Lower leg skin (tissue), 4 donors: ENCODE data around the gene FAM83E. TPM values are rescaled to one million over a fixed set of nuclear protein-coding genes. Genes with fewer than 3 reads are reported as not detected.

Source experiments
- DNase-seq, 2 donors: peaks; one replicate each; pipeline ENCODE4 v3.0.0-alpha.2; 2019; ENCODE audit warnings: low spot score in 2 of 2
- H3K4me3 ChIP-seq: fragments of 200-600 bp; sonication (generic); 2 replicates; pipeline ENCODE4 v1.5.1; 2017; ENCODE audit warnings: mild to moderate bottlenecking, low read depth; ENCODE audit not compliant: poor library complexity, severe bottlenecking
- POLR2A ChIP-seq, 2 donors: fragments of 450-650 bp; IDR thresholded peaks; one replicate each; pipeline ENCODE4 v1.6.1; 2016 to 2017; ENCODE audit warnings: antibody characterized with exemption in 2 of 2, mild to moderate bottlenecking in 1 of 2, moderate library complexity in 1 of 2
- WGBS, 2 donors: methylation state at CpG; one replicate each; pipeline ENCODE4 v1.1.5; 2018; 5-methylcytosine and 5-hydroxymethylcytosine counted together
- intact Hi-C: fragments of 100-400 bp; cut with DNase I; formaldehyde crosslinking; loops from one replicate; pipeline ENCODE4 v1.15.0; 2023; ENCODE audit warnings: low total_unique reads
- total RNA-seq, 4 donors: library from RNA; depleted of rRNA; stranded (reverse); fragments of >200 nt; gene quantifications; one replicate each; pipeline ENCODE4 v1.1.0, GENCODE V29; 2016
- TF ChIP-seq, protein P1 (sequence below), 3 donors: fragments of 450-650 bp; IDR thresholded peaks; one replicate each; pipeline ENCODE4 v1.5.1; 2016; ENCODE audit warnings: antibody characterized with exemption in 3 of 3, mild to moderate bottlenecking in 3 of 3, moderate library complexity in 2 of 3

FAM83E gene
- total RNA-seq, 4 donors from 2014 or later, result 0.53 to 8.2 (median 3.8) TPM

GRCh38 chr19:48573163-48573505, 41.7 kb downstream of the FAM83E start:
- no peak overlapping the region for H3K4me3 ChIP-seq
- no peak for DNase-seq
- intact Hi-C loops, result no loop called here
- TF ChIP-seq, protein P1, sequence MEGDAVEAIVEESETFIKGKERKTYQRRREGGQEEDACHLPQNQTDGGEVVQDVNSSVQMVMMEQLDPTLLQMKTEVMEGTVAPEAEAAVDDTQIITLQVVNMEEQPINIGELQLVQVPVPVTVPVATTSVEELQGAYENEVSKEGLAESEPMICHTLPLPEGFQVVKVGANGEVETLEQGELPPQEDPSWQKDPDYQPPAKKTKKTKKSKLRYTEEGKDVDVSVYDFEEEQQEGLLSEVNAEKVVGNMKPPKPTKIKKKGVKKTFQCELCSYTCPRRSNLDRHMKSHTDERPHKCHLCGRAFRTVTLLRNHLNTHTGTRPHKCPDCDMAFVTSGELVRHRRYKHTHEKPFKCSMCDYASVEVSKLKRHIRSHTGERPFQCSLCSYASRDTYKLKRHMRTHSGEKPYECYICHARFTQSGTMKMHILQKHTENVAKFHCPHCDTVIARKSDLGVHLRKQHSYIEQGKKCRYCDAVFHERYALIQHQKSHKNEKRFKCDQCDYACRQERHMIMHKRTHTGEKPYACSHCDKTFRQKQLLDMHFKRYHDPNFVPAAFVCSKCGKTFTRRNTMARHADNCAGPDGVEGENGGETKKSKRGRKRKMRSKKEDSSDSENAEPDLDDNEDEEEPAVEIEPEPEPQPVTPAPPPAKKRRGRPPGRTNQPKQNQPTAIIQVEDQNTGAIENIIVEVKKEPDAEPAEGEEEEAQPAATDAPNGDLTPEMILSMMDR (IDR thresholded peaks at IDR 0.05), result no peak
- no peak for TF ChIP-seq POLR2A (IDR thresholded peaks at IDR 0.05)
- WGBS, 2 donors, result 86 to 90% methylated on average over 12 of the region's 12 CpGs

GRCh38 chr19:48571378-48572162, 43.3 kb downstream of the FAM83E start:
- WGBS, 2 donors, result 68 to 83% methylated on average over 5 of the region's 5 CpGs
- intact Hi-C loops, result no loop called here
- TF ChIP-seq POLR2A (IDR thresholded peaks at IDR 0.05), result no peak
- TF ChIP-seq, protein P1 (IDR thresholded peaks at IDR 0.05), result no peak
- no peak overlapping the region for H3K4me3 ChIP-seq
- DNase-seq, result no peak

- no peak for DNase-seq
- intact Hi-C loops, result no loop called here
- H3K4me3 ChIP-seq, result no peak overlapping the region
- TF ChIP-seq, protein P1 (IDR thresholded peaks at IDR 0.05), result no peak
- TF ChIP-seq POLR2A (IDR thresholded peaks at IDR 0.05), result no peak
- WGBS, 2 donors, result 55 to 60% methylated on average over 11 of the region's 11 CpGs
These were observed 45.1 kb downstream of the FAM83E start for GRCh38 chr19:48569814-48570213.

- intact Hi-C loops, result no loop called here
- 4 to 6% methylated on average over 15 to 19 of the region's 19 CpGs for WGBS, 2 donors
- no peak overlapping the region for H3K4me3 ChIP-seq
- DNase-seq, result peak; percentile 82 to 96
- TF ChIP-seq POLR2A (IDR thresholded peaks at IDR 0.05), result no peak
- TF ChIP-seq, protein P1 (IDR thresholded peaks at IDR 0.05), result no peak
These were observed 46.5 kb downstream of the FAM83E start for GRCh38 chr19:48568345-48568886.

DNA sequence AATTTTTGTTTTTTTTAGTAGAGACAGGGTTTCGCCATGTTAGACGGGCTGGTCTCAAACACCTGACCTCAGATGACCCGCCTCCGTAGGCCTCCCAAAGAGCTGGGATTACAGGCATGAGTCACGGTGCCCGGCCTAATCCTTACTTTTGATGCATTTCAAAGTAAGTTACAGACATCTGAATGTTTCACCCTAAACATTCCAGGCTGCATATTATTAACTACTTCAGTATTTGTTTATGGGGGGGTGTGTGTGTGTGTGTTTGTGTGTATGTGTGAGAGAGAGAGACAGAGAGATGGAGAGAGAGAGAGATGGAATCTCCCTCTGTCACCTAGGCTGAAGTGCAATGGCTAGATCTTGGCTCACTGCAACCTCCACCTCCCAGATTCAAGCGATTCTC, 49.8 kb downstream of the FAM83E start:
- DNase-seq, result no peak
- TF ChIP-seq POLR2A (IDR thresholded peaks at IDR 0.05), result no peak
- TF ChIP-seq, protein P1 (IDR thresholded peaks at IDR 0.05), result no peak
- WGBS, 2 donors, result 72 to 83% methylated on average over 7 of the region's 7 CpGs
- intact Hi-C loops, result no loop called here
- no peak overlapping the region for H3K4me3 ChIP-seq

Other genes with a start within 250 kb of the FAM83E start
- gene KDELR1, start 223.5 kb downstream of the FAM83E start, total RNA-seq, result 10 to 100 TPM; 71.3 to 99.6 (median 80.3) TPM
- gene GRIN2D, start 221.4 kb downstream of the FAM83E start, total RNA-seq, result under 1 TPM; 0.17 to 0.47 (median 0.42) TPM
- gene GRWD1, start 169.1 kb downstream of the FAM83E start, total RNA-seq, result 10 to 100 TPM; 33.3 to 44.4 (median 39.3) TPM
- gene KCNJ14, start 159.5 kb downstream of the FAM83E start, total RNA-seq, result 1 to 10 TPM in 3 of 4 donors, under 1 TPM in 1; 0.86 to 4.7 (median 1.4) TPM
- gene CYTH2, start 145.7 kb downstream of the FAM83E start, total RNA-seq, result 100 to 1,000 TPM in 1 of 4 donors, 10 to 100 TPM in 3; 67.7 to 162 (median 78.2) TPM
- gene LMTK3, start 103.2 kb downstream of the FAM83E start, total RNA-seq, result 1 to 10 TPM; 5.3 to 6.7 (median 5.8) TPM
- gene SULT2B1, start 62.9 kb downstream of the FAM83E start, total RNA-seq, result 100 to 1,000 TPM; 119 to 191 (median 166) TPM
- gene SPACA4, start 8.3 kb downstream of the FAM83E start, total RNA-seq, result 1 to 10 TPM in 2 of 4 donors, not detected in 2; 1.7 to 2.1 TPM
- 1,000 to 10,000 TPM; 3,252 to 5,828 (median 3,870) TPM for gene RPL18, start 4.1 kb upstream of the FAM83E start, total RNA-seq
- 1 to 10 TPM; 2.2 to 8.8 (median 6.1) TPM for gene SPHK2, start 4.4 kb upstream of the FAM83E start, total RNA-seq
- 10 to 100 TPM; 21.1 to 41.6 (median 24.8) TPM for gene DBP, start 22.3 kb upstream of the FAM83E start, total RNA-seq
- gene CA11, start 31.1 kb upstream of the FAM83E start, total RNA-seq, result 10 to 100 TPM in 3 of 4 donors, 1 to 10 TPM in 1; 7.3 to 37.5 (median 10.3) TPM
- 1 to 10 TPM in 1 of 4 donors, under 1 TPM in 2, not detected in 1; 0.47 to 1.9 (median 0.58) TPM for gene NTN5, start 57.9 kb upstream of the FAM83E start, total RNA-seq
- gene FUT2, start 80.9 kb upstream of the FAM83E start, total RNA-seq, result 10 to 100 TPM in 3 of 4 donors, 1 to 10 TPM in 1; 8.5 to 14.9 (median 11.5) TPM
- gene MAMSTR, start 104.6 kb upstream of the FAM83E start, total RNA-seq, result under 1 TPM; 0.42 to 0.74 (median 0.63) TPM
- 10 to 100 TPM in 2 of 4 donors, 1 to 10 TPM in 2; 4.7 to 16.8 (median 11.4) TPM for gene RASIP1, start 125.5 kb upstream of the FAM83E start, total RNA-seq
- gene IZUMO1, start 131.8 kb upstream of the FAM83E start, total RNA-seq, result not detected
- 1 to 10 TPM; 1.7 to 4.9 (median 3.5) TPM for gene FUT1, start 137.6 kb upstream of the FAM83E start, total RNA-seq
- not detected for gene FGF21, start 140.4 kb upstream of the FAM83E start, total RNA-seq
- 10 to 100 TPM; 20.3 to 61.4 (median 38.6) TPM for gene BCAT2, start 196.0 kb upstream of the FAM83E start, total RNA-seq
- 1 to 10 TPM; 1.6 to 6.6 (median 5.4) TPM for gene HSD17B14, start 221.4 kb upstream of the FAM83E start, total RNA-seq